HG03575 (cell line): ENCODE data around the gene SECISBP2.

ENCODE experiments used
- ATAC-seq: cut with Tn5 transposase; IDR thresholded peaks from one replicate; pipeline ENCODE4 v1.9.1; 2021; ENCODE audit not compliant: unreplicated experiment, insufficient number of reproducible peaks, low FRiP score; ENCODE audit errors: extremely low read depth

Gene SECISBP2

DNA sequence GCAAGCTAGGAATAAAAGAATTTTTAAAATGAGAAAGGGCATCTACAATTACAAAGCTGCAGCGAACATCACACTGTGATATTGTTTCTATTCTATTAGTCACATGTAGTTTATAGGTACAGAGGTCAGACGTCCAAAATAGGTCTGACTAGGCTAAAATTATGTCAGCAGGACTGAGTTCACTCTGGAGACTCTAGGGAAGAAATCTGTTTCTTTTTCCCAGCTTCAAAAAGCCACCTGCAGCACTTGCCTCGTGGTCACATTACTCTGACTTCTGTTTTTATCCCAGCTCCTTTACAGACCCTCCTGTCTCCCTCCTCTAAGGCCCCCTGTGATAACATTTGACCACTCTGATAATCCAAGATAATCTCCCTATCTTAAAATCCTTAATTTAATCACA is 12.4 kb upstream of the SECISBP2 start:
- no peak for ATAC-seq

DNA sequence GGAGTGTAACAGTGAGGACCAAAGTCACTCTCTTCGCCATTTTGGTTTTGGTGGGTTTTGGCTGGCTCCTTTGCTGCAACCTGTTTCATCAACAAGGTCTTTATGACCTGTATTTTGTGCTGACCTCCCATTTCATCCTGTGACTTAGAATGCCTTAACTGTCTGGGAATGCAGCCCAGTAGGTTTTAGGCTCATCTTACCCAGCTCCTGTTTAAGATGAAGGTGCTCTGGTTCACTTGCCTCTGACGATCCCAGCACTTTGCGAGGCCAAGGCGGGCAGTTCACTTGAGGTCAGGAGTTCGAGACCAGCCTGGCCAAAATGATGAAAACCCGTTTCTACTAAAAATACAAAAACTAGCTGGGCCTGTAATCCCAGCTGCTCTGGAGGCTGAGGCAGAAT is 9.1 kb upstream of the SECISBP2 start:
- no peak for ATAC-seq

DNA sequence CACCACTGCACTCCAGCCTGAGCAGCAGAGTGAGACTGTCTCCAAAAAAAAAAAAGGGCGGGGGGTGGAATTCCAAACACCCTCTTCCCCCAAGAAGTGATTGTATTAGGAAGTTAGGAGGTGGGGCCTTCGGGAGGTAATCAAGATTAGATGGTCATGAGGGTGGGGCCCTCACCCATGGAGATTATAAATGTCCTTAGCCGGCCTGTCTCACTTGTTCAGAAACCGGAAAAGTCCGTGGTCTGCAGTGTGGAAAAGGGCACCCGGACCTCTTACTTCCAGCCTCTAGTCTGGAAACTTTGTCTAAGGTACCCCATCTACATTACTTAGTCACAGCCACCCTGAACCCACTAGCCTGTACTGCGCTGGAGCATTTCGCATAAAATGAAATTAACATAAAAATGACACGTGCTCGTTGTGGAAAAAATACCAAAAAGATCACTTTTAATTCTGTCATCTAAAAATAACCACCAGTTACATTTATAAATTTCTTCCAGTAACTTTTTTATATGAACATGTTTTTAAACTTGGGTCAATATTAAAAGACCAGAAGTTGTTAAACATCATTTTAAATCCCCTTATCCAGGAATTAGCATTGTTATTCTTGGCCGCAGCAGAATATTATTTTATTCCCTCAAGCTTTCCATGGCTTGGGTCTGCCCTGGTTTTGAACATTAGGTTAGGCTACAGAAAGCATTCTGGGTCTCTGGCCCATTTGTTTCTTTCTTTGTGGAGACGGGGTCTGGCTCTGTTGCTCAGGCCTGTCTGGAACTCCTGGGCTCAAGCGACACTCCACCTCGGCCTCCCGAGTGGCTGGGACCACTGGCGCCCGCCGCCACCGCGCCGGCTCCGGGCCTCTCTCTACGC is 8.5 kb upstream of the SECISBP2 start:
- ATAC-seq, result no peak

GRCh38 chr9:89310475-89311345 is 7.6 kb upstream of the SECISBP2 start, which contains the start of gene CKS2:
Gene CKS2 (plus strand): TSS chr9:89311195. CDS start chr9:89311293, 98 bp downstream.
- ATAC-seq, result peak; percentile 79

GRCh38 chr9:89311346-89312221 is 6.7 kb upstream of the SECISBP2 start:
- no peak for ATAC-seq

GRCh38 chr9:89312222-89312571 is 6.1 kb upstream of the SECISBP2 start:
- no peak for ATAC-seq

GRCh38 chr9:89313842-89314241 is 4.5 kb upstream of the SECISBP2 start:
- no peak for ATAC-seq

- no peak for ATAC-seq
Measured at GRCh38 chr9:89314955-89315354, 3.3 kb upstream of the SECISBP2 start.

DNA sequence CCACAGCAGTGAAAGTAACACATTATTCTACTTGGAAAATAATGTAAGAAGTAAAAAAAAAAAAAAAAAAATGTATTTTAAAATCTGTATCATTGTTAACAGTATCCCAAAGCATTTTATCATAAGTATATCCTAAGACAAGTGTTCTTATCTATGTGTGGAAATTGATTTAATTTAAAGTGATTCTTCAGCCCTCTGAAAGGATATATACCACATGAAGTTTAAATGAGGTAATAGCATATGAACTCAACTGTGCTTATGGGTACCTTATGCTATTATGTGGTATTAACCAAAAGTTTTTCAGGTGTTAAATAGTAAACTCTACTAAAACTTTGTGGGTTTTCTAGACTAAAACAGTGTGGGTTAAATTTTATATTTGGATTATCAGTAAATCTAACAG is 2.8 kb upstream of the SECISBP2 start:
- no peak for ATAC-seq

GRCh38 chr9:89317282-89317681 is 1.0 kb upstream of the SECISBP2 start:
- no peak for ATAC-seq

GRCh38 chr9:89319015-89319905 is 960 bp downstream of the SECISBP2 start:
- ATAC-seq, result no peak

DNA sequence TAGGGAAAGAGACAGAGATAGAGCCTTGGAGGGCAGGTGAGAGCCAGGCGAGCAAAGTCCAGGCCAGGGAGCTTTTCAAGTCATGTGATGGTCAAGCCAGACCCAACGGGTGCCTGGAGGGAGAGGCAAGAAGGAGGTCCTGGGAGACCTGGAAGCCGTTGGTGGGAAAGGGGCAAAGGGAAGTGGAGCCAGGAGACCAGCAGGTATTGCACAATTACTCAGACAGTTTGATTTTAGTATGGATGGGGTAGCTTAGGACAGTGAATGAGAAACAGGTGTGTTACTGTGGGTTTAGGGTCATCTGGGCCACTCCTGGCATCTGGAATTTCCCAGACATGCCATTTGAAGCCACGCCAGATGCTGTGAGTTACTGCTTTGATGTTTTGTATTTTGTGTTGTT is 5.1 kb downstream of the SECISBP2 start:
- no peak for ATAC-seq

DNA sequence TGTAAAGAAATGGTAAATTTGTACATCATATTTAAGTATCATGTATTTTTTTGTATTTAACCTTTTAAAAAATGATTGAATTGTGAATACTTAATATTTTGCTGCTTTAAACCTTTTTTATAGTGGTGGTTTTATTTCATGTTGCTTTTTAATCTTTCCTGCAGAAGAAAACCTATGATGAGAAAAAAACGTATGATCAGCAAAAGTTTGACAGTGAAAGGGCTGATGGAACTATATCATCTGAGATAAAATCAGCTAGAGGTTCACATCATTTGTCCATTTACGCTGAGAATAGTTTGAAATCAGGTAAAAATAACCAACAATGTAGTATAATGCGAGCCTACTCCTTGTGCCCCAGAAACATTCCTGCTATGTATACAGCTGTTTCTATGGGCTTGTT is 7.4 kb downstream of the SECISBP2 start:
- ATAC-seq, result no peak

- no peak for ATAC-seq
Measured at GRCh38 chr9:89328064-89328463, 9.8 kb downstream of the SECISBP2 start.

DNA sequence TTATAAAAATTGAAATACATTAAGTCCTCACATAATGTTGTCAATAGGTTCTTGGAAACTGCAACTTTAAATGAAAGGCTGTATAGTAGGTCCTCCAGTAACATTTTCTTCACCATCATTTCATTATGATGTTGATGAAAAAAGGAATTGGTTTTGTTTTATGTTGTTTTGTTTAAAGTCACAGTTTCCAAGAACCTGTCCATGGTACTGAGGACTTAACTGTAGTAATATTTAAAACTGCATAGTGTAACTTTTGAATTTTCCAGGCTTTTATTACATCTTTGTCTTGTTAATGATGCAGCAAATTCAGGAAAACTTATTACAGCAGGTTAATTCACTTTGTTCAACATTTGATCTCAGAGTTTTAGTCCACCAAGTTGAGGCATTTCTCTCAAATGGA is 11.6 kb downstream of the SECISBP2 start:
- no peak for ATAC-seq

- no peak for ATAC-seq
Measured at GRCh38 chr9:89330513-89330912, 12.2 kb downstream of the SECISBP2 start.

DNA sequence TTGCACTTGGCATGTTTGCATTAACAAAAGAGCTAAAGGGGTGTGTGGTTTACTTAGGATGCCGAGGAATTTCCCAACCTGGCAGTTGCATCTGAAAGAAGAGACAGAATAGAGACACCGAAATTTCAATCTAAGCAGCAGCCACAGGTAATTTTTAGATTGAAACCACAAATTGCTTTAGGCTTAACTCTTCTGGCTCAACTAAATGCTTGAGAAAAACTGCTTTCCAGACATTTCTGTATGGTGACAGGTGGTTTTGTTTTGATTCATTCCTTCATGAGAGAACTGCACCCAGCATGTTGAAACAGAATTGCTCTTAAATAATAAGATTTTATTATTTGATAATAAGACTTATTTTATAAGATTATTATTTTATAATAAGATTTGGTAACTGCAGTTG is 21.5 kb downstream of the SECISBP2 start:
- ATAC-seq, result no peak

- no peak for ATAC-seq
Measured at GRCh38 chr9:89340332-89340731, 22.0 kb downstream of the SECISBP2 start.
